Kasumi-1 (cell line): ENCODE results near the gene ZNF446.

Experiments used
- DNase-seq, 2 experiments: peaks; one replicate each; lab custom pipeline; 2025; lab: John Stamatoyannopoulos, UW

Gene ZNF446

DNA sequence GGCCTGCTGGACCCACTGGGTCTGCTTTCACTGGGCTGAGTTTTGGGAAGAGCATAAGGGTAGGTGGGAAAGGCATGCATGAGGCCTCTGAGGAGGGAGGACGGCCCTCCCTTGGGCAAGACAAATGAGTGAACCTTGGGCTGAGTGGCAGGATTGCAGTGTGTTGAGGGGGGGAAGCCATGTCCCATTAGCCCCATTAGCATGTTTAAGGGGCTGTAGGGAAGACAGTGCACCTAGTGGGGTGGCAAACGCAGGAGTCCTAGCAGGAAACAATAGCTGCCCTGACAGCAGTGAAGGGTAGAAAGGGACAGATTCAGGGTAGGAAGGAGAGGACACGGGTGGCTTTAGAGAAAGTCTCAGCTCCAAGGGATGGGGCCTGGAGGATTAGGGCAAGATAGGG is 46.6 kb downstream of the ZNF446 start:
- DNase-seq: no peak

DNA sequence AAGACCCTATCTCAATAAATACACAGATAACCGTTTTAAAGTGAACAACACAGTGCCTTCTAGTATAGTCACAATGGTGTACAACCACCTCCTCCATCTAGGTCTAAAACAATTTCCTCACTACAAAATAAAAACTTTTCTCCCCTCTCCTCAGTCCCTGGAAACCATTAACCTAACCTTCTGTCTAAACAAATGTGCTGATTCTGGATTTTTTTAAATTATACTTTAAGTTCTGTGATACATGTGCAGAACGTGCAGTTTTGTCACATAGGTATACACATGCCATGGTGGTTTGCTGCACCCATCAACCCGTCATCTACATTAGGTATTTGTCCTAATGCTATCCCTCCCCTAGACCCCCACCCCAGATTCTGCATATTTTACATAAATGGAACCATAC is 53.3 kb downstream of the ZNF446 start:
- DNase-seq: no peak
